Measurements from ENCODE around the gene ZBTB38. TPM values are rescaled to one million over a fixed set of nuclear protein-coding genes. Genes with fewer than 3 reads are reported as not detected.
A peak's percentile ranks its signal among the peaks of the same experiment; 100 is the strongest.

The ZBTB38 gene
- polyA plus RNA-seq, 1 experiment, result 97.1 TPM

DNA sequence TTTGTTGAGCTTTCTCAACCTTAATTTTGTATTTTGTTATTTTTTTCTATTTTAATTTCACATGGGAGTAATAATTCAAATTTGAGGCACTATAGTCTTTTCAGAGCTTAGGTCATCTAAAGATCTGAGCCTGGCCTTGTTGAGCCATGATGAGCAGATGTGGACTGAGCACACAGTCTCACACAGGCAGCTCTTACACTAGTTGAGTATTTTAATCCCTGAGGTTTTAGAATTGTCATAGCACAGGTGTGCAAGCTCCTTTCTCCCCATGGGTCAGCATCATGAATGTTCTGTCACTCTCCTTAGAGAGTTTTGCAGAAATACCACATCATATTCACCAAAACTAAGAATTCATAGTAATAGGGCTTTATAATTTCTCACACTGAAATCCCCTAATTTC is 4.9 kb downstream of the ZBTB38 start:
- Histone ChIP-seq H3K27me3 (ENCODE audit: control insufficient read depth, insufficient read depth, low read length) (no peaks in the 10 kb centered on the region), H3K9me3 (ENCODE audit: control insufficient read depth, insufficient read depth, low read length) (peaks cover 3% of the 10 kb centered on the region), H3K4me3 (ENCODE audit: low read depth, low read length) (no peak overlapping the region), H3K27ac (ENCODE audit: low read depth, low read length) (no peak overlapping the region)
- ChIA-PET CTCF (interaction anchor here (0.6 to 2.0 kb wide), 3 partner anchors 10 to 87 kb away, joined by 3 to 8 read pairs (median 5); no protein-coding TSS in a partner anchor), POLR2A (interaction anchor here (2.2 kb wide), 1 partner anchor 11 kb away, joined by 8 read pairs; no protein-coding TSS in a partner anchor)
- TF ChIP-seq, protein P1, sequence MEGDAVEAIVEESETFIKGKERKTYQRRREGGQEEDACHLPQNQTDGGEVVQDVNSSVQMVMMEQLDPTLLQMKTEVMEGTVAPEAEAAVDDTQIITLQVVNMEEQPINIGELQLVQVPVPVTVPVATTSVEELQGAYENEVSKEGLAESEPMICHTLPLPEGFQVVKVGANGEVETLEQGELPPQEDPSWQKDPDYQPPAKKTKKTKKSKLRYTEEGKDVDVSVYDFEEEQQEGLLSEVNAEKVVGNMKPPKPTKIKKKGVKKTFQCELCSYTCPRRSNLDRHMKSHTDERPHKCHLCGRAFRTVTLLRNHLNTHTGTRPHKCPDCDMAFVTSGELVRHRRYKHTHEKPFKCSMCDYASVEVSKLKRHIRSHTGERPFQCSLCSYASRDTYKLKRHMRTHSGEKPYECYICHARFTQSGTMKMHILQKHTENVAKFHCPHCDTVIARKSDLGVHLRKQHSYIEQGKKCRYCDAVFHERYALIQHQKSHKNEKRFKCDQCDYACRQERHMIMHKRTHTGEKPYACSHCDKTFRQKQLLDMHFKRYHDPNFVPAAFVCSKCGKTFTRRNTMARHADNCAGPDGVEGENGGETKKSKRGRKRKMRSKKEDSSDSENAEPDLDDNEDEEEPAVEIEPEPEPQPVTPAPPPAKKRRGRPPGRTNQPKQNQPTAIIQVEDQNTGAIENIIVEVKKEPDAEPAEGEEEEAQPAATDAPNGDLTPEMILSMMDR (IDR thresholded peaks at IDR 0.05; ENCODE audit: low read depth, low read length), result no peak
- no peak for DNase-seq (ENCODE audit: low read depth, low spot score)

DNA sequence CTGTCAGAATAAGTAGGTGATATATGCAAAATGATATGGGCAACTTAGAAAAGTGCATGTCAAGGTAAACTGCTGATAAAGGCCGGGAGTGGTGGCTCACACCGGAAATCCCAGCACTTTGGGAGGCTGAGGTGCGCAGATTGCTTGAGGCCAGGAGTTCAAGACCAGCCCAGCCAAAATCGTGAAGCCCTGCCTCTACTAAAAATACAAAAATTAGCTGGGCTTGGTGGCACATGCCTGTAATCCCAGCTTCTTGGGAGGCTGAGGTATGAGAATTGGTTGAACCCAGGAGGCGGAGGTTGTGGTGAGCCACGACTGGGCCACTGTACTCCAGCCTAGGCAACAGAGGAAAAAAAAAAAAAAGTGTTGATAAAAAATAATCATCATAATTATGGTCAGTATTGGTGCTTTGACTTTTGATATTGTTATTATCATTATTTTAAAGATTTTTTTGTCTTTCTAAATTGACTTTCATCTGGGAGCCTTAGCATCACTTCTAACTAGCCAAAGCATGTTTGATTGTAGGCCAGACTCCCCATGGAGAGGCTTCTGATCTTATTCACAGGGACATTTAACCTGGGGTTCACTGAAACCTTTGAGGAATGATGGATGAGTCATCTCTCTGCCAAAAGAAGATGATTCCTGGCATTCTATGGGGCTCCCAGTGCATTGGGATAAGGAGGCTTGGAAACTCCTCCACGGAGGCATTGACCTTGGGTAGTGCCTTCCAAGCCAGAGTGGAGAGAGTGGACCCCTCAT is 5.6 kb downstream of the ZBTB38 start:
- peak overlapping the region; percentile 33 for H3K27ac ChIP-seq (ENCODE audit: low read depth, low read length)
- no peaks in the 10 kb centered on the region for H3K27me3 ChIP-seq (ENCODE audit: control insufficient read depth, insufficient read depth, low read length)
- ChIA-PET POLR2A (interaction anchor here (2.2 kb wide), 1 partner anchor 10 kb away, joined by 8 read pairs; no protein-coding TSS in a partner anchor), CTCF (interaction anchor here (0.6 to 2.0 kb wide), 3 partner anchors 9 to 86 kb away, joined by 3 to 8 read pairs (median 5); no protein-coding TSS in a partner anchor)
- TF ChIP-seq, protein P1 (IDR thresholded peaks at IDR 0.05; ENCODE audit: low read depth, low read length), result no peak
- no peak for DNase-seq (ENCODE audit: low read depth, low spot score)
- H3K9me3 ChIP-seq (ENCODE audit: control insufficient read depth, insufficient read depth, low read length), result peaks cover 3% of the 10 kb centered on the region
- H3K4me3 ChIP-seq (ENCODE audit: low read depth, low read length), result no peak overlapping the region

DNA sequence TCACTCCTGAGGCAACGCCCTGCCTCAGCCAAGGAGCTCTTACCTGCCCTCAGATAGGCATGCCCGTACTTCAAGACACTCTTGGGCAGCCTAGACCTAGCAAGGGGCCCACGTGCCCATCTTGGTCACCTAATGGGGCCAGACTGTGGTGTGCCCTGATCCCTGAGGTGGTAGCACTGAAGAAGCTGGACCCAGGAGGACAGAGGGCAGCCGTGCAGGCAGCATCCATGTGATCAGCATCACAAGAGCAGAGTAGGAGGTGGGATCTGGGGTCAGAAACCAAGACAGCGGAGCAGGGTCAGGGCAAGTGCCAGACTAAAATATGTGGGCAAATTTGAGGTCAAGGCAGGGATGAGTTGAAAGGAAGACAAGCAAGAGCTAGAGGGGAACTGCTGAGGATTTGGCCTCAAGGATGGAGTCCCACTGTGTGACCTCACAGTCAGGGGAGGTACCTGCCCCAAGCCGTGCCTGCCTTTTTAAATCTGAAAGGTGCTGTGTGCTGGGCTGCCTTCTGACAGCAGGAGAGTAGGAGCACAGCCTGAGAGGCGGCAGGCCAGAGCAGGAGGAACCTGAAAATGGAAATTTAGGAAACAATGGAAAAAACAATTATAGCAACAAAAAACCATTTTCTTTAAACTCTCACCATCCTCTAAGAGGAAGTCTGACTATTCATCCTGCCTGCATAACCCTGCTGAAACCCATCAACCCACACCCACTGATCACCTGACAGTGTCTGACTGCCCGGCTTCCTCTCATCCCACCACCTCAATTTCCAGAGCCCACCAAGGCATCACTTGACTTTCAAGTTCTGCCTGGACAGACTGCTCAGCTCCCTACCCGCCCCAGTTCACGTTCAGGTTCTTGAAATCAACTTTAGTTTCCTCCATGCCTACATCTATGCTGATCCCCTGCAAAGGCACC is 7.3 kb downstream of the ZBTB38 start:
- CTCF ChIA-PET, result interaction anchor here (0.5 to 0.9 kb wide), 2 partner anchors 8 to 72 kb away, joined by 3 read pairs; no protein-coding TSS in a partner anchor
- Histone ChIP-seq H3K9me3 (ENCODE audit: control insufficient read depth, insufficient read depth, low read length) (peaks cover 3% of the 10 kb centered on the region), H3K27ac (ENCODE audit: low read depth, low read length) (no peak overlapping the region), H3K4me3 (ENCODE audit: low read depth, low read length) (no peak overlapping the region), H3K27me3 (ENCODE audit: control insufficient read depth, insufficient read depth, low read length) (no peaks in the 10 kb centered on the region)
- POLR2A ChIA-PET, result interaction anchor here (1.5 kb wide), 1 partner anchor 9 kb away, joined by 5 read pairs; no protein-coding TSS in a partner anchor
- TF ChIP-seq, protein P1 (IDR thresholded peaks at IDR 0.05; ENCODE audit: low read depth, low read length), result no peak
- DNase-seq (ENCODE audit: low read depth, low spot score), result no peak

DNA sequence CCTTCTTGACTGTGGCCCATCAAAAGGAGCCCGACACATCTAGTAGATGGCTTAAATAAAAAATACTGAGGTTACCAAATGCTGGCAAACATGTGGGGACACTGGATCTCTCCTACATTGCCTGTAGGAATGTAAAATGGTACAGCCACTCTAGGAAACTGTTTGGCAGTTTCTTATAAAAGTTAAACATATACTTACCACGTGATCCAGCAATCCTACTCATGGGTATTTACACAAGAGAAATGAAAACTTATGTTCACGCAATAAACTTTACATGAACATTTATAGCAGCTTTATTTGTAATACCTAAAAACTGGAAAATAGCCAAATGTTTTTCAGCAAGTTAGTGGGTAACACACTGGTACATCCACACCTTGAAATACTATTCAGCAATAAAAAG is 9.1 kb downstream of the ZBTB38 start:
- H3K9me3 ChIP-seq (ENCODE audit: control insufficient read depth, insufficient read depth, low read length), result peaks cover 3% of the 10 kb centered on the region
- no peak overlapping the region for H3K4me3 ChIP-seq (ENCODE audit: low read depth, low read length)
- no peak overlapping the region for H3K27ac ChIP-seq (ENCODE audit: low read depth, low read length)
- DNase-seq (ENCODE audit: low read depth, low spot score), result no peak
- TF ChIP-seq, protein P1 (IDR thresholded peaks at IDR 0.05; ENCODE audit: low read depth, low read length), result no peak
- no peaks in the 10 kb centered on the region for H3K27me3 ChIP-seq (ENCODE audit: control insufficient read depth, insufficient read depth, low read length)
- POLR2A ChIA-PET, result no interaction called here
- CTCF ChIA-PET, result interaction anchor here (0.7 kb wide), 1 partner anchor 56 kb away, joined by 4 read pairs; no protein-coding TSS in a partner anchor
